Neural cell (in vitro differentiated cells): ENCODE data around the gene RADIL. TPM values are rescaled to one million over a fixed set of nuclear protein-coding genes. Genes with fewer than 3 reads are reported as not detected.

Experiments used
- H2AFZ ChIP-seq: fragments of 200-600, 300-800 bp; sonication (generic), shearing (Covaris generic); 2 replicates; pipeline ENCODE4 v1.6.0; 2014; ENCODE audit warnings: low read depth, mild to moderate bottlenecking, antibody characterized with exemption, low read length, moderate library complexity
- H3F3A ChIP-seq: fragments of 200-600 bp; shearing (Covaris generic); 2 replicates; pipeline ENCODE4 v1.6.1; 2016; ENCODE audit warnings: mild to moderate bottlenecking, moderate library complexity, mixed read lengths, antibody characterized with exemption, low read length; ENCODE audit not compliant: insufficient read depth, poor library complexity, severe bottlenecking
- H3K27ac ChIP-seq: fragments of 200-600, 300-800 bp; sonication (generic), shearing (Covaris generic); 2 replicates; pipeline ENCODE4 v1.5.1; 2014; ENCODE audit warnings: mild to moderate bottlenecking, low read length, moderate library complexity
- H3K27me3 ChIP-seq: fragments of 300-800, 200-600 bp; sonication (generic), shearing (Covaris generic); 2 replicates; pipeline ENCODE4 v1.6.0; 2014; ENCODE audit warnings: mild to moderate bottlenecking, low read depth, low read length, moderate library complexity; ENCODE audit not compliant: insufficient read depth
- H3K36me3 ChIP-seq: fragments of 300-800, 200-600 bp; sonication (generic), shearing (Covaris generic); 2 replicates; pipeline ENCODE4 v1.5.1; 2014; ENCODE audit warnings: mild to moderate bottlenecking, antibody characterized with exemption, low read length, moderate library complexity; ENCODE audit not compliant: insufficient read depth
- H3K4me2 ChIP-seq: fragments of 300-800, 200-600 bp; sonication (generic), shearing (Covaris generic); 2 replicates; pipeline ENCODE4 v1.6.0; 2014; ENCODE audit warnings: mild to moderate bottlenecking, low read length
- H3K4me3 ChIP-seq: fragments of 300-800, 200-600 bp; sonication (generic), shearing (Covaris generic); 2 replicates; pipeline ENCODE4 v1.5.1; 2014; ENCODE audit warnings: mild to moderate bottlenecking, low read length, moderate library complexity
- H3K79me2 ChIP-seq: fragments of 200-600 bp; shearing (Covaris generic); replicated peaks from 2 replicates; pipeline ENCODE4 v1.6.0; 2014; ENCODE audit warnings: mild to moderate bottlenecking, low read length, moderate library complexity; ENCODE audit not compliant: insufficient read depth
- H3K9ac ChIP-seq: fragments of 300-800, 200-600 bp; sonication (generic), shearing (Covaris generic); 2 replicates; pipeline ENCODE4 v1.6.1; 2016; ENCODE audit warnings: mild to moderate bottlenecking, low read length, mixed read lengths
- H3K9me2 ChIP-seq: fragments of 200-600 bp; shearing (Covaris generic); 2 replicates; pipeline ENCODE4 v1.6.1; 2016; ENCODE audit warnings: mild to moderate bottlenecking, low read length, mixed read lengths; ENCODE audit not compliant: insufficient read depth
- H3K9me3 ChIP-seq: fragments of 200-600, 300-800 bp; sonication (generic), shearing (Covaris generic); 2 replicates; pipeline ENCODE4 v1.6.1; 2016; ENCODE audit warnings: mild to moderate bottlenecking, mixed run types, low read length, moderate library complexity, mixed read lengths
- H4K20me1 ChIP-seq: fragments of 200-600 bp; shearing (Covaris generic); 2 replicates; pipeline ENCODE4 v1.6.1; 2016; ENCODE audit warnings: mild to moderate bottlenecking, mixed run types; ENCODE audit not compliant: insufficient read depth
- CTCF ChIP-seq: fragments of 450-650 bp; IDR thresholded peaks from 2 replicates; pipeline ENCODE4 v1.5.1; 2014; ENCODE audit warnings: antibody characterized with exemption, mild to moderate bottlenecking, moderate library complexity; ENCODE audit not compliant: poor library complexity, severe bottlenecking
- EP300 ChIP-seq: fragments of 450-650 bp; conservative IDR thresholded peaks from 2 replicates; pipeline ENCODE4 v1.6.1; 2014; ENCODE audit warnings: antibody characterized with exemption, mild to moderate bottlenecking, moderate library complexity; ENCODE audit not compliant: poor library complexity, severe bottlenecking
- EZH2 ChIP-seq: fragments of 200-600, 300-800 bp; shearing (Covaris generic), sonication (generic); IDR thresholded peaks from 2 replicates; pipeline ENCODE4 v1.6.1; 2014; ENCODE audit warnings: antibody characterized with exemption, low read length, borderline replicate concordance, mild to moderate bottlenecking; ENCODE audit not compliant: insufficient read depth, poor library complexity, severe bottlenecking
- MXI1 ChIP-seq: fragments of 450-650 bp; conservative IDR thresholded peaks from 2 replicates; pipeline ENCODE4 v1.6.1; 2014; ENCODE audit warnings: antibody characterized with exemption, mild to moderate bottlenecking; ENCODE audit not compliant: poor library complexity, severe bottlenecking
- POLR2AphosphoS5 ChIP-seq: IDR thresholded peaks from 2 replicates; pipeline ENCODE4 v1.6.1; 2012
- RAD21 ChIP-seq: fragments of 450-650 bp; conservative IDR thresholded peaks from 2 replicates; pipeline ENCODE4 v1.6.1; 2014; ENCODE audit warnings: antibody characterized with exemption, mild to moderate bottlenecking, moderate library complexity
- REST ChIP-seq: IDR thresholded peaks from 2 replicates; pipeline ENCODE4 v1.6.1; 2012; ENCODE audit warnings: borderline replicate concordance
- SMC3 ChIP-seq: fragments of 450-650 bp; conservative IDR thresholded peaks from 2 replicates; pipeline ENCODE4 v1.6.1; 2014; ENCODE audit warnings: antibody characterized with exemption, mild to moderate bottlenecking, moderate library complexity; ENCODE audit not compliant: poor library complexity
- TAF1 ChIP-seq: IDR thresholded peaks from 2 replicates; pipeline ENCODE4 v1.6.1; 2012; ENCODE audit warnings: low read depth
- polyA plus RNA-seq: library from polyadenylated mRNA; depleted of rRNA; stranded (reverse); fragments of >200 nt; gene quantifications from 2 replicates; pipeline ENCODE4 v1.2.3, GENCODE V29; 2014

RADIL gene
- polyA plus RNA-seq, 1 donor from 2014 or later = 4.1 TPM

GRCh38 chr7:4878336-4879335, 4.9 kb downstream of the RADIL start:
- H3K27me3 ChIP-seq = no peaks in the 10 kb centered on the region
- no peaks in the 10 kb centered on the region for H3K9me3 ChIP-seq
- no peak for TF ChIP-seq MXI1
- TF ChIP-seq CTCF = no peak
- TF ChIP-seq TAF1 = no peak
- no peak for TF ChIP-seq POLR2AphosphoS5
- no peak for TF ChIP-seq EZH2
- TF ChIP-seq RAD21 = no peak
- TF ChIP-seq REST = no peak
- TF ChIP-seq EP300 = no peak
- TF ChIP-seq SMC3 = no peak
- H3K4me3 ChIP-seq = no peak overlapping the region
- peaks cover 6% of the 10 kb centered on the region for H3K79me2 ChIP-seq
- H3K9me2 ChIP-seq = no peaks in the 10 kb centered on the region
- H3K4me2 ChIP-seq = no peak overlapping the region
- H4K20me1 ChIP-seq = no peaks in the 10 kb centered on the region
- H3K27ac ChIP-seq = no peak overlapping the region
- H2AFZ ChIP-seq = no peak overlapping the region
- no peaks in the 10 kb centered on the region for H3F3A ChIP-seq
- no peak overlapping the region for H3K9ac ChIP-seq
- no peaks in the 10 kb centered on the region for H3K36me3 ChIP-seq

- Histone ChIP-seq H3K9me2 (no peaks in the 10 kb centered on the region), H3K27ac (no peak overlapping the region), H3K4me3 (no peak overlapping the region), H3K27me3 (no peaks in the 10 kb centered on the region), H3K4me2 (no peak overlapping the region), H4K20me1 (no peaks in the 10 kb centered on the region), H2AFZ (no peak overlapping the region), H3K9me3 (no peaks in the 10 kb centered on the region), H3K36me3 (no peaks in the 10 kb centered on the region), H3K9ac (no peak overlapping the region), H3F3A (no peaks in the 10 kb centered on the region), H3K79me2 (peaks cover under 1% of the 10 kb centered on the region)
- no peak for TF ChIP-seq CTCF
- no peak for TF ChIP-seq REST
- TF ChIP-seq POLR2AphosphoS5 = no peak
- no peak for TF ChIP-seq TAF1
- no peak for TF ChIP-seq EP300
- TF ChIP-seq SMC3 = no peak
- TF ChIP-seq RAD21 = no peak
- no peak for TF ChIP-seq EZH2
- no peak for TF ChIP-seq MXI1
Observed at GRCh38 chr7:4876586-4876985, 6.9 kb downstream of the RADIL start.
